OCI-LY1 (cell line): ENCODE measurements around the gene ITIH3.

Source experiments
- H2AFZ ChIP-seq: fragments of 200-600 bp; sonication (generic), shearing (Covaris generic); 2 replicates; pipeline ENCODE4 v1.6.0; 2014; ENCODE audit warnings: antibody characterized with exemption, mild to moderate bottlenecking, low read length
- H3F3A ChIP-seq: fragments of 200-600 bp; sonication (generic), shearing (Covaris generic); 2 replicates; pipeline ENCODE4 v1.6.0; 2014; ENCODE audit warnings: mild to moderate bottlenecking, antibody characterized with exemption, low read length, moderate library complexity; ENCODE audit not compliant: insufficient read depth
- H3K27ac ChIP-seq: fragments of 200-600 bp; sonication (generic); 2 replicates; pipeline ENCODE4 v1.5.1; 2014; ENCODE audit warnings: low read length, mixed run types, mild to moderate bottlenecking, low read depth; ENCODE audit not compliant: poor library complexity, severe bottlenecking
- H3K27me3 ChIP-seq: fragments of 200-600 bp; sonication (generic); 2 replicates; pipeline ENCODE4 v1.6.0; 2014; ENCODE audit warnings: antibody characterized with exemption, mild to moderate bottlenecking, low read length, moderate library complexity; ENCODE audit not compliant: insufficient read depth
- H3K36me3 ChIP-seq: fragments of 200-600 bp; sonication (generic); 2 replicates; pipeline ENCODE4 v1.6.1; 2014; ENCODE audit warnings: mild to moderate bottlenecking, antibody characterized with exemption, low read length, moderate library complexity, mixed read lengths; ENCODE audit not compliant: insufficient read depth
- H3K4me1 ChIP-seq: fragments of 200-600 bp; sonication (generic); 2 replicates; pipeline ENCODE4 v1.5.1; 2014; ENCODE audit warnings: mild to moderate bottlenecking, low read length, moderate library complexity; ENCODE audit not compliant: insufficient read depth, severe bottlenecking
- H3K4me2 ChIP-seq: fragments of 200-600 bp; sonication (generic), shearing (Covaris generic); 2 replicates; pipeline ENCODE4 v1.6.1; 2014; ENCODE audit warnings: low read length
- H3K4me3 ChIP-seq: fragments of 200-600 bp; sonication (generic); 2 replicates; pipeline ENCODE4 v1.5.1; 2014; ENCODE audit warnings: low read length, low read depth, mild to moderate bottlenecking, mixed read lengths; ENCODE audit not compliant: poor library complexity, severe bottlenecking
- H3K79me2 ChIP-seq: fragments of 200-600 bp; shearing (Covaris generic); 2 replicates; pipeline ENCODE4 v1.6.1; 2016; ENCODE audit warnings: mixed run types, low read length, mixed read lengths; ENCODE audit not compliant: insufficient read depth
- H3K9ac ChIP-seq: fragments of 200-600 bp; sonication (generic), shearing (Covaris generic); 2 replicates; pipeline ENCODE4 v1.6.1; 2014; ENCODE audit warnings: mild to moderate bottlenecking, low read length, mixed read lengths
- H3K9me2 ChIP-seq: fragments of 200-600 bp; sonication (generic), shearing (Covaris generic); 2 replicates; pipeline ENCODE4 v1.6.1; 2014; ENCODE audit warnings: low read depth, mild to moderate bottlenecking, low read length, mixed read lengths
- H3K9me3 ChIP-seq: fragments of 200-600 bp; shearing (Covaris generic); 2 replicates; pipeline ENCODE4 v1.6.1; 2014; ENCODE audit warnings: low read length, mixed read lengths
- H4K20me1 ChIP-seq: fragments of 200-600 bp; sonication (generic), shearing (Covaris generic); 2 replicates; pipeline ENCODE4 v1.6.0; 2016; ENCODE audit warnings: mild to moderate bottlenecking, low read length; ENCODE audit not compliant: insufficient read depth
- EZH2 ChIP-seq: fragments of 200-600 bp; sonication (generic), shearing (Covaris generic); IDR thresholded peaks from 2 replicates; pipeline ENCODE4 v1.8.0; 2017; ENCODE audit warnings: borderline replicate concordance, mixed run types, mild to moderate bottlenecking, antibody characterized with exemption, low read length, moderate library complexity, mixed read lengths
- TF ChIP-seq, protein P1 (sequence below): fragments of 200-600 bp; sonication (generic), shearing (Covaris generic); IDR thresholded peaks from 2 replicates; pipeline ENCODE4 v1.5.1; 2017; ENCODE audit warnings: mild to moderate bottlenecking, antibody characterized with exemption, low read length, moderate library complexity, mixed read lengths

The ITIH3 gene

DNA sequence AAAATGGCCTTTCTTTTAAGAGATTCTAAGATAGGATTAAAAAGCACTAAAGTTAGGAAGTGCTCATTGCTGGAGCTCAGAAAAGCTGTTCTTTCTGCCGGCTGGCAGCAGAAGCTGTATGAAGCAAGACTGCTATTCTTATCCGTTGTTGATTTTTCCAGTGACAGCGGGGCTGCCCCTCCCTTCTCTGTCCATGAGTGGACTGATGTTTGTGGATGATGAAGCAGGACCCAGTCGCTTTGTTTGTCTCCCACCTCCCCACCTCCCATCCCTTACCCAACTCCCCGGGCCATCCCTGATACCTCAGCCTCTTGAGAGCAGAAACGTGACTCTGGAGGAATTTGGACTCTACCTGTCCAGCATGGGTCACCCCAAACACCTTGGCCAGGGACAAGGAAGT lies 50.6 kb downstream of the ITIH3 start:
- Histone ChIP-seq H3K9ac (no peak overlapping the region), H2AFZ (no peak overlapping the region), H3K27ac (no peak overlapping the region), H4K20me1 (no peaks in the 10 kb centered on the region), H3K9me2 (no peaks in the 10 kb centered on the region), H3F3A (no peaks in the 10 kb centered on the region), H3K4me3 (no peak overlapping the region), H3K4me2 (no peak overlapping the region), H3K4me1 (no peaks in the 10 kb centered on the region), H3K79me2 (no peaks in the 10 kb centered on the region), H3K27me3 (no peaks in the 10 kb centered on the region), H3K36me3 (peaks cover 25% of the 10 kb centered on the region; the same call in 1 of the 2 replicates), H3K9me3 (no peaks in the 10 kb centered on the region)
- TF ChIP-seq, protein P1, sequence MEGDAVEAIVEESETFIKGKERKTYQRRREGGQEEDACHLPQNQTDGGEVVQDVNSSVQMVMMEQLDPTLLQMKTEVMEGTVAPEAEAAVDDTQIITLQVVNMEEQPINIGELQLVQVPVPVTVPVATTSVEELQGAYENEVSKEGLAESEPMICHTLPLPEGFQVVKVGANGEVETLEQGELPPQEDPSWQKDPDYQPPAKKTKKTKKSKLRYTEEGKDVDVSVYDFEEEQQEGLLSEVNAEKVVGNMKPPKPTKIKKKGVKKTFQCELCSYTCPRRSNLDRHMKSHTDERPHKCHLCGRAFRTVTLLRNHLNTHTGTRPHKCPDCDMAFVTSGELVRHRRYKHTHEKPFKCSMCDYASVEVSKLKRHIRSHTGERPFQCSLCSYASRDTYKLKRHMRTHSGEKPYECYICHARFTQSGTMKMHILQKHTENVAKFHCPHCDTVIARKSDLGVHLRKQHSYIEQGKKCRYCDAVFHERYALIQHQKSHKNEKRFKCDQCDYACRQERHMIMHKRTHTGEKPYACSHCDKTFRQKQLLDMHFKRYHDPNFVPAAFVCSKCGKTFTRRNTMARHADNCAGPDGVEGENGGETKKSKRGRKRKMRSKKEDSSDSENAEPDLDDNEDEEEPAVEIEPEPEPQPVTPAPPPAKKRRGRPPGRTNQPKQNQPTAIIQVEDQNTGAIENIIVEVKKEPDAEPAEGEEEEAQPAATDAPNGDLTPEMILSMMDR, result no peak
- TF ChIP-seq EZH2, result no peak

DNA sequence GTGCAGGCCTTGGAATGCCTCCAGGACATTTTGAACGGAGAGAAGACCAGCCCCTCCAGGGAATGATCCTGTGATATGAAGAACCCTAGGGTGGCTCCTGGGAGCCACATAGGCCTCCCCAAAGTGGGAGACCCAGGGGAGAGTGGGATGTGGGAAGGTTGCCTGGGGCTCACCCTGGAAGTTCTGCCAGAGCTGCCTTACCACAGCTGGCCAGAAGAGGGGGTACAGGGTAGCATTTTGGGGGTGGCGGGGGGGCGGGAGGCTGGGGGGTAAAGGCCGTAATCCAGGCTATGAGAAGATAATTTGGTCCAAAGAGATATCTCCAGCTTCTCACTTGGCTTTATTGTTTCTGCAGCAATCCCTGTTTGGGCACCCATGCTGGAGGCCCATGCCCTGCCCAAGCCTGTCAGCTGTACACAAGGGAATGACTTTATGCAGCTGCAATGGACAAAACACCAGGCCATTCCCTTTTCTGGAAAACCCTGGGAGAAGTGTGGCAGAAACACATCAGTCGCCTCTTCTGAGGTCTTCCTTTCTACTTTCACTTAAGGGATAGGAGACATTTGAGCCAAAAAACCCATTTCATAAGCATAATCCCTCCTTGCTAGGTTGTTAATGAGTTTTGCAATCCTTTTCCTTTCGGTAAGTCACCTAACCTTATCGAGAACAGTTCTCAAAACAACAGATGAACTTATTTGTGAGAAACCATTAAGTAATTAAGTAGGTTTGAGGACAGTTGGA lies 51.3 kb downstream of the ITIH3 start:
- no peak overlapping the region for H2AFZ ChIP-seq
- H3K4me1 ChIP-seq, result no peaks in the 10 kb centered on the region
- no peaks in the 10 kb centered on the region for H3K27me3 ChIP-seq
- H3K4me2 ChIP-seq, result no peak overlapping the region
- H3K36me3 ChIP-seq, result peaks cover 25% of the 10 kb centered on the region; the same call in 1 of the 2 replicates
- no peaks in the 10 kb centered on the region for H4K20me1 ChIP-seq
- no peak for TF ChIP-seq EZH2
- TF ChIP-seq, protein P1, result peak; percentile 63
- H3K9me2 ChIP-seq, result no peaks in the 10 kb centered on the region
- no peak overlapping the region for H3K4me3 ChIP-seq
- H3K9ac ChIP-seq, result no peak overlapping the region
- H3K27ac ChIP-seq, result no peak overlapping the region
- H3F3A ChIP-seq, result no peaks in the 10 kb centered on the region
- H3K9me3 ChIP-seq, result no peaks in the 10 kb centered on the region
- no peaks in the 10 kb centered on the region for H3K79me2 ChIP-seq

DNA sequence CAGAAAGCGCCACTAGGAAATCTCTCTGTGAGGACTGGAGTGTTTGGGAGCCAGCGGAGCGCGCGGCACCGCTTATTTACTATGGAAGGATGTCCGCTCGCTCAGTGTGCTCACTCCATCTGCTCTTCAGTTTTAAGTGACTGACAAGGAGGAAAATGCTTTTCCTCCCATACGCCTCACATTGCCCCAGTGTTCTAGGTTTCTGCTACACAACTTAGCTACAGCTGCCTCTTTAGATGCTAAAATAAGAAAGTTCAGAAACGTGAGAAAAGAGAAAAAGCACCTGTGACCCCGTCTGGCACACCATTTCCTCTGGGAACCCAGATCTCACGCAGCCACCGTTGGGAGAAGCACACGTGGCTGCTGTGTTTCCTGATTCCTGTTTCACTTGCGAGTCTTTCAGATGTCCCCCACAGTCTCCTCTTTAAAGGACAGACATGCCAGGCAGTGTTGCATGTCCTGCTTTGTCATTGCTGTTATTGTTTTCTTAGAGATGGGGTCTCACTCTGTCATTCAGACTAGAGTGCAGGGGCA lies 51.9 kb downstream of the ITIH3 start:
- Histone ChIP-seq H3K36me3 (peaks cover 26% of the 10 kb centered on the region; the same call in 1 of the 2 replicates), H3K9me3 (no peaks in the 10 kb centered on the region), H3K9ac (no peak overlapping the region), H2AFZ (no peak overlapping the region), H4K20me1 (no peaks in the 10 kb centered on the region), H3K79me2 (no peaks in the 10 kb centered on the region), H3K27ac (no peak overlapping the region), H3K27me3 (no peaks in the 10 kb centered on the region), H3F3A (no peaks in the 10 kb centered on the region), H3K4me3 (no peak overlapping the region), H3K4me1 (no peaks in the 10 kb centered on the region), H3K9me2 (no peaks in the 10 kb centered on the region), H3K4me2 (no peak overlapping the region)
- TF ChIP-seq EZH2, result no peak
- TF ChIP-seq, protein P1, result no peak
